ENCODE measurements around the gene MRPL34. TPM values are rescaled to one million over a fixed set of nuclear protein-coding genes. Genes with fewer than 3 reads are reported as not detected.

MRPL34 gene
- polyA plus RNA-seq, 1 of the 3 experiments (the other 2 are of a cell fraction) = 72.9 TPM

- peaks cover 17% of the 10 kb centered on the region for H3K79me2 ChIP-seq (ENCODE audit: insufficient read depth)
- H3K4me2 ChIP-seq = peak overlapping the region; percentile 87
- WGBS (ENCODE audit: low lambda C conversion rate) = 43% methylated on average over 6 of the region's 29 CpGs
- H3K4me1 ChIP-seq (ENCODE audit: control insufficient read depth in 1 of 2, insufficient read depth in 2 of 2, low read depth in 1 of 2, low read length in 1 of 2) = peaks cover 12 to 27% of the 10 kb centered on the region in 2 experiments; a peak in 3 of 4 replicates
- ChIA-PET CTCF (interaction anchor here (0.6 to 2.5 kb wide), 3 partner anchors 9 to 44 kb away, joined by 3 to 17 read pairs (median 4); no protein-coding TSS in a partner anchor), POLR2A (interaction anchor here (2.2 kb wide), 1 partner anchor 31 kb away, joined by 4 read pairs; no protein-coding TSS in a partner anchor)
- H3K9me3 ChIP-seq = no peaks in the 10 kb centered on the region
- H3F3A ChIP-seq (replicated peaks; ENCODE audit: insufficient read depth) = peaks cover 18% of the 10 kb centered on the region
- no peaks in the 10 kb centered on the region for H3K27me3 ChIP-seq (ENCODE audit: insufficient read depth)
- peak overlapping the region; percentile 72 to 73 for H3K4me3 ChIP-seq (ENCODE audit: low read depth in 2 of 2, low read length in 1 of 2)
- no peaks in the 10 kb centered on the region for H4K20me1 ChIP-seq (ENCODE audit: insufficient read depth)
- H3K36me3 ChIP-seq (replicated peaks in 1 of 2; ENCODE audit: control insufficient read depth in 1 of 2, insufficient read depth in 2 of 2, low read length in 1 of 2) = peaks cover 0 to 3% of the 10 kb centered on the region in 2 experiments
- peak overlapping the region in 1 of 2 experiments; percentile 77; a peak in 2 of 4 replicates for H3K27ac ChIP-seq (ENCODE audit: low read depth in 2 of 2, low read length in 1 of 2)
- TF ChIP-seq FOXM1 (IDR thresholded peaks at IDR 0.05; ENCODE audit: low read depth) = no peak
- TF ChIP-seq FOXJ3 (CRISPR knock-in tag; IDR thresholded peaks at IDR 0.05) = no peak
- no peak for TF ChIP-seq GABPA (IDR thresholded peaks at IDR 0.05; ENCODE audit: low read depth)
- no peak for TF ChIP-seq JUND (IDR thresholded peaks at IDR 0.05)
- no peak for TF ChIP-seq YY1 (IDR thresholded peaks at IDR 0.05; ENCODE audit: low read depth)
- no peak for TF ChIP-seq USF2 (IDR thresholded peaks at IDR 0.05; ENCODE audit: borderline replicate concordance, low read depth, low read length)
- no peak for TF ChIP-seq MAX (IDR thresholded peaks at IDR 0.05; ENCODE audit: low read depth)
- no peak for TF ChIP-seq EZH2phosphoT487 (IDR thresholded peaks at IDR 0.05; ENCODE audit: borderline replicate concordance, low read depth)
- TF ChIP-seq RXRA (IDR thresholded peaks at IDR 0.05; ENCODE audit: borderline replicate concordance, low read depth) = no peak
- TF ChIP-seq NRF1 (IDR thresholded peaks at IDR 0.05; ENCODE audit: low read depth, low read length) = no peak
- TF ChIP-seq RFX5 (IDR thresholded peaks at IDR 0.05; ENCODE audit: low read length) = no peak
- no peak for TF ChIP-seq PBX3 (IDR thresholded peaks at IDR 0.05)
- TF ChIP-seq TCF12 (IDR thresholded peaks at IDR 0.05) = no peak
- no peak for TF ChIP-seq CTCF (IDR thresholded peaks at IDR 0.05)
- no peak for TF ChIP-seq ELF1 (IDR thresholded peaks at IDR 0.05)
- peak overlapping the region; percentile 71 for H3K9ac ChIP-seq
- H3K9me2 ChIP-seq = no peaks in the 10 kb centered on the region
- no peak for DNase-seq
- peak overlapping the region; percentile 82 for H2AFZ ChIP-seq (ENCODE audit: low read depth)
These were observed 3.1 kb upstream of the MRPL34 start for GRCh38 chr19:17302391-17303166.

Measured in SK-N-SH (cell line).